ENCODE results near the gene DNLZ.

The DNLZ gene

DNA sequence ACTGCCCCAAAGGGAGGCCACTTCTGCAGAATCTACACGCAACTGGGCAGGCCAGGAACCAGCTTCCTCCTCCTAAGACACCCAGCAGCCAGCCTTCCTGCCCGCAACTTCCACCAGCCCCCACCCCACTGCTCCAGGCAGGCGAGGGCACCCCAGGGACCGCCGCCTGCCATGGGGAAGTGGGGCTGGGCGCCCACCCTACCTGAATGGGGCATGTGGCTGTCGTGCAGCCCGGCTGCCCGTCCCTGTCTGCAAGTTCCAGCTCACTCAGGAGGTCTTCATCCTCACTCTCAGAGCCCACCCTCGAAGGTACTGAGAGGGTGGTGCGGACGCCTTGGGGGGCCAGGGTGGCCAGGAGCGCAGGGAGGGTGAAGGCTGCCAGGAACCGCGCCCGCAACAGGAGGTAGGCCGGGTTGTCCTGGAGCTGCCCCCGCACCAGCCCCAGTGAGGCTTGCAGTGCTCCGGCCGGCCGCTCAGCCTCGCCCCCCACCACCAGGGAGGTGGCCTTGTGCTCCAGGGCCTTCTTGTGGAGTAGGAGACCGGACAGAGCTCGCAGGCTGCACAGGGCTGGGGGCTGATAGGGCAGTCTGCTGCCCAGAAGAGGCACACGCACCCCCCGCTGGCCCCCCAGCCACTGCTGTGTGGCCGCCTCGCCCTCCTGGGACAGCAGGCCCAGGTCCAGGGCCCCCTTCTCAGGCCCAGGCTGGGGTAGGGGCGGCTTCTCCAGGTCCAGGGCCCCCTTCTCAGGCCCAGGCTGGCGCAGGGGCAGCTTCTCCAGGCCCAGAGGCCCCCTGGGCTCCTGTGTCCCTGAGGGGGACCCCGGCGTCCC lies 14.0 kb upstream of the DNLZ start:
- in situ Hi-C loops (cut with MboI; ENCODE audit: low sequenced_read_pairs), result no loop called here

GRCh38 chr9:136376457-136376856 lies 12.9 kb upstream of the DNLZ start:
- in situ Hi-C loops (cut with MboI; ENCODE audit: low sequenced_read_pairs), result no loop called here

DNA sequence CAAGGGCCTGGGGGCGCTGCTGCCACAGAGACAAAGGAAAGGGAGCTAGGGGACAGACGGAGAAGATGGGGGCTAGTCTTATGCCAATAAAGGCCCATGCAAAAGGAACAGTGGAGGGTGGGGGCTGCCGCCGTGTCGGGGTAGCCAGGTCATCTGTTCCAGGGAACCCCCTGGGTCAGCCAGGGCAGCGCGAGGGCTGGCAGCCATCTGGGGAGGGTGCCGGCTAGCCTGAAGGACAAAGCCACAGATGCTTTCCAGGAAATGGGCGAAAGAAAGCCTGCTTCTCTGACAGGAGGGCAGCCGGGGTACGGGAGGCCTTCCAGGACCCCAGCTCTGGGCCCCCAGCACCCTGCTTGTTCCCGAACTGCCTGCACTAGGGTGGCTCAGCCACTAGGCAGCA lies 11.6 kb upstream of the DNLZ start:
- in situ Hi-C loops (cut with MboI; ENCODE audit: low sequenced_read_pairs), result no loop called here

DNA sequence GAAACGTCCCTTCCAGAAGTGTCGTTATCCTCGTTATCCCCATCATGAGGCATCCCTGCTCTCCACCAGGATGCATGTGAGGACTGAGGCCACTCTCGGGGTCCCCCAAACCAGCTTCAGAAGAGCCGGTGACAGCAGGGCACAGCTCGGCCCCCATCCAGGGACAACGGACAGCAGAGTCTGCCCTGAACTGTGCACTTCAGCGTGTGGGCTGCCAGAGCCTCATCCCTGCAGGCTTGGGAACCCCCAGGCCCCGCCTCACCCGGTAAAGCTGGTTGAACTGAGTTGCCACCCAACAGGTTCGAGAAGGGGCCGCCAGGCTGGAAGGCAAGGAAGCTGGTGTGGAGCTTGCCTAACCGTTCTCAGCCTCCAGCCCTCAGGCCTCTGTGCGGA lies 10.6 kb upstream of the DNLZ start:
- in situ Hi-C loops (cut with MboI; ENCODE audit: low sequenced_read_pairs), result no loop called here

DNA sequence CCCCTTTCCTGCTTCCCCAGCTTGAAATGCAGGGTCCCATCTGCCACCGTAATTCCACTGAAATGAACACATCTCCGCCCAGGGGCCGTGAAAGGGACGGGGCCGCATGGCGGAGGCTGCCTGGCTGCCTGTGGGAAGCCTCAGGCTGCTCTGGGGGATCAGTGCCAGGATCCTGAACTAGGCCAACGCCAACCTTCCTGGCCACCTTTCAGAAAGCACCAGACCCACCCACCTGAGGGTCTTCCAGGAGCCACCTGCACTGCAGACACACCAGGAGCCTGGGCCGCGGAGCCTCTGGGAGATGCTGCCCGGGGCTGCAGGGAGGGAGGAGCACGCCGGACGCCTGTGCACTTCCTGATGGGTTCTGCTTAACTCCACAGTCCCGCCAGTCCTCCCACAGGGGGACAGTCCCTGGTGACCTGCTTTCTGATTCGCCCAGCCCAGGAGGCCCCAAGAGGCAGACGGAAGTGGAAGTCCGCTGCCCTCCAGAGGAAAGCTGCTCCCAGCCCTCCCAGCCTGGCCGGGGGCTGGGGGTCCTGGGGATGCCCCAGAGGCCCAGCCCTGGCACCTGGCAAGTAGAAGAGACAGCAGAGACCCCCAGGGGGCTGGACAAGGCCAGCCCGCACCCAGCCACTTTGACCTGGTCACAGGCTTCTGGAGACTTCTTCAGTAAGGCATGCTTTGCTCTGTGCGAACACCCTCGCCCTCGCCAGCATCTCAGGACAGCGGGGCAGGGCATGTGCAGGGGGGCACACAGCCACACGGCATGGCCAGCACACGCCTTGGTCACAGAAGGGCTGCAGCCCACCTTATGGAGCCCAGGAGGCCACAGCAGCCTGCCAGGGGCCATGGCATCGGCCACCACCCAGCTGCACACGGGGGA lies 10.0 kb upstream of the DNLZ start, which contains the start of gene CARD9:
Gene CARD9, minus strand, starts transcription at position 370 of the 883 bp plus-strand sequence. CDS start 1,591 bp downstream, outside the sequence.
- in situ Hi-C loops (cut with MboI; ENCODE audit: low sequenced_read_pairs), result no loop called here

GRCh38 chr9:136372561-136373299 lies 9.2 kb upstream of the DNLZ start:
- in situ Hi-C loops (cut with MboI; ENCODE audit: low sequenced_read_pairs), result no loop called here

- in situ Hi-C loops (cut with MboI; ENCODE audit: low sequenced_read_pairs), result no loop called here
These were observed 8.5 kb upstream of the DNLZ start for GRCh38 chr9:136372006-136372405.

GRCh38 chr9:136371533-136371880 lies 8.0 kb upstream of the DNLZ start:
- in situ Hi-C loops (cut with MboI; ENCODE audit: low sequenced_read_pairs), result no loop called here

- in situ Hi-C loops (cut with MboI; ENCODE audit: low sequenced_read_pairs), result no loop called here
These were observed 7.4 kb upstream of the DNLZ start for GRCh38 chr9:136370687-136371532.

DNA sequence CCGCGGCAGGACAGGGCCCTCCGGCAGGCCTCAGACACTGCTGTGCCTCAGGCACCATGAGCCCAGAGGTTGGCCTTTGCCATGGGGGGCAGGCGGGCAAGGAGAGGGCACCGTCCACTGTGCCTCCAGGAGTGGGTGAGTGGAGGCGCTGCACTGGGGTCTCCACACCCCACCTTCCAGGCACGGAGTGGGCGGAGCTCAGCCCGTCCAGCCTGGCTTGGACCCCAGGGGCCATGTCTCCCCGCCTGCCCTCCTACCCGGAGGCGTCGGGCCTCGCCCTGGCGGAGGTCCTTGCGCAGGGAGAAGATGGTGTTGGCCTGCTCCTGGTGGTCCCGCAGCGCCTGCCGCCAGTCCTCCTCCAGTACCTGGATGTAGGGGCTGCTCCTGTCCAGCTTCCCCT lies 6.5 kb upstream of the DNLZ start:
- in situ Hi-C loops (cut with MboI; ENCODE audit: low sequenced_read_pairs), result no loop called here

DNA sequence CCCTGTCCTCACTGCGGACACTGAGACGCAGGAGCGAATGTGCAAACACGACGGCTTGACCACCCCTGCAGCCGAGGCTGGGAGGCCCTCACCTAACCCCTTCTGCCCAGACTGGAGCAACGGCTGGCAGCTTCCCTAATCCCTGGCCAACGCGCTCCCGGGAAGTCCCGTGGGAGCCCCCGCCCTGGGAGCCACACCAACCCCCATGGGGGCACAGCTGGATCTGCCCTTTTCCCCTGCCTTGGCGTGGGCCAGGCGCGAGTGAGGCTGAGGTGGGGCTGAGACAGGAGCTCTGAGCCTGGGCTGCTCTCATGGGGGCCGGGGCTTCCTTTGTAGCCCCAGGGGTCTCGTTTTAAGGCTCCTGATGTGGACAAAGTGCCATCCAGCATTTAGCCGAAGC lies 4.6 kb upstream of the DNLZ start:
- in situ Hi-C loops (cut with MboI; ENCODE audit: low sequenced_read_pairs), result no loop called here

DNA sequence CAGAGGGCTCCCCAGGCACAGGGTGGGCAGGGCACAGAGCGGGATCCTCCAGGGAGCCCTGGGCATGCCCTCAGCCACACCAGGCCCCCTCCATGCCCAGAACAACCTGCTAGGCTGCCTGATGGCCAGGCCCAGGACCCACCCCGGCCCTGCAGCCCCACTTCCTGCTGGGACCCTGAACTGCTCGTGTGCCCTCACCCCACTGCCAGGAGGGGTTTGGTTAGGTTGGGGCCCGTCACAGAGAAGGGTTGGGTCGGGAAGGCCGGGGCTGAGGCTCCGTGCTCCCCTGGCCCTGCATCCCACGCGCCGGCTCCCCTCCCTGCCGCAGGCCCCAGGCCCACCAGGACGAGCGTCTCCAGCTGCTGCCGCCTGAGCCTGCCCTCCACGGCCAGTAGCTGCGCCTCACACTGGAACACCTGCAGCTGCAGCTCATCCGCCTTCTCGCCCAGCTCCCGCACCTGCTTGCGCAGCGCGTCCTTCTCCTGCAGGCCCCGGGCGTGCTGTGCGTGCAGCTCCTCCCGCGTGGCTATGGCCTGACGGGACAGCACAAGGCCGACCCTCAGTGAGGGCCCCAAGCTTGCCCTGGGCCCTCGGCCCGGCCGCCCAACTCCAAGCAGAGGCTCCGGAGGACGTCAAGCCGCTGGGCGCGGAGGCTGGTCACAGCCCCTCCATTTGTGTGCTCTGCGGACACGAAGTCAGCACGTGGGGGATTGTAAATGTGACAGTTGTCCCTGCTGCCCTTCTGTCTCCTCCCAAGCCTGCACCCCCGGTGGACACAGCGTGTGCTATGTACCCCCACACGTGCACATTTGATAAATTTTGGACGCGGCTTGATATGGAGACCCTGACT lies 4.0 kb upstream of the DNLZ start:
- in situ Hi-C loops (cut with MboI; ENCODE audit: low sequenced_read_pairs), result no loop called here

- in situ Hi-C loops (cut with MboI; ENCODE audit: low sequenced_read_pairs), result no loop called here
These were observed 3.3 kb upstream of the DNLZ start for GRCh38 chr9:136366826-136367225.

DNA sequence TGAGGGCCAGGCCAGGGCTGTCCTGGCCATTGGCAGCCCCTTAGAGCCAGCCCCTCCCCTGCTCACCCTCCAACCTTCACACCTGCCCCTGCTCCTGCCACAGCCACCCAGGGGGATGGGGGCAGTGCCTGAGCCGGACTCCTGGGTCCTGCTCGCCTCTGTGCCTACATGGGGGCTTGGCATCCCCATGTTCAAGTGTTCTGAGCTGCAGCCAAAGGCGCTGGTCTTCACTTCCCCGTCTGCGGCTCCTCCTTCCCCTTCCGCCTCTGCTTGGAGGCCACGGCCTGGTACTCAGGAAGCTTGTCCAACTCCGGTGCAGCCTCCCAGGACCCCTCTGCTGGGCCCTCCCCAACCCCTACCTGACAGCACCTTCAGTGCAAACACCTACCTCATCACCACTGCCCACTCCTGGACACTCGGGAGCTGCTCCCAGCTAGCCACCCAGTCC lies 2.3 kb upstream of the DNLZ start:
- in situ Hi-C loops (cut with MboI; ENCODE audit: low sequenced_read_pairs), result no loop called here

DNA sequence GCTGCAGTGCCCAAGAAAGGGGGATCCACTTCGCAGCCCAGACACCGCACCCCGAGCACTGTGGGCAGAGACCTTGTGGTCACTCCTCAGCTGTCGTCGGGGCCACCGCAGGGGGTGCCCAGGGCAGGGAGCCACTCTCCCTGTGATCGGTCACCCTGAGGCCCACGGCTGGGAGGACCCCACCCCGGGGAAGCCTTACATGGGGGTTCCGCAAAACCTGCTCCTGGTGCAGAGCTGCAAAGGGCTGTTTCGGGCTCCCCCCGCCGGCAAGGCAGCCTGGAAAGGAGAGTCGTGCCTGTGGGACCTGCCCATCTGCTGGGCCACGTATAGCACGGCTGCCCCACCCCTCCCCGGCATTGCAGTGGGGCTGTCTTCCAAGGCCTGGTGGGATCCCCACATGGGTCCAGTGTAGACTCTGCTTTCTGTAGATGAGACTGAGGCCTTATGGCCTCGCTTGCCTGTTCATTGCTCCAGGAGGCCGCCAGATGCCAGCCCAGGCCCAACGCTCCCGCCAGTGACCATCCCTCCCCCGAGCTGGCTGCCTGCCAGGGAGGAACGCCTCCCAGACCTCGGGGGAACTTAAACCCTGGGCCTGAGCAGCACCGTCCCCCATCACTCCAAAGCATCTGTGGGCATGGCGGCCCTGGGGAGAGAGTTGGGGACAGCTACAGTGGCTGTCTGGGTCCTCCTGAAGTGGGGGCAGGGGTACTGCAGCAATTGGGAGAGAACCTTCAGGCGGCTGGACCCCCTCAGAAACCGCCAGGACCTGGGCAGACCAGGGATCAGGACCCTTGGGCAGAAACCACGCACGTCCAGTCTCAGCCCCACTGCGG lies 1.6 kb upstream of the DNLZ start:
- in situ Hi-C loops (cut with MboI; ENCODE audit: low sequenced_read_pairs), result no loop called here

DNA sequence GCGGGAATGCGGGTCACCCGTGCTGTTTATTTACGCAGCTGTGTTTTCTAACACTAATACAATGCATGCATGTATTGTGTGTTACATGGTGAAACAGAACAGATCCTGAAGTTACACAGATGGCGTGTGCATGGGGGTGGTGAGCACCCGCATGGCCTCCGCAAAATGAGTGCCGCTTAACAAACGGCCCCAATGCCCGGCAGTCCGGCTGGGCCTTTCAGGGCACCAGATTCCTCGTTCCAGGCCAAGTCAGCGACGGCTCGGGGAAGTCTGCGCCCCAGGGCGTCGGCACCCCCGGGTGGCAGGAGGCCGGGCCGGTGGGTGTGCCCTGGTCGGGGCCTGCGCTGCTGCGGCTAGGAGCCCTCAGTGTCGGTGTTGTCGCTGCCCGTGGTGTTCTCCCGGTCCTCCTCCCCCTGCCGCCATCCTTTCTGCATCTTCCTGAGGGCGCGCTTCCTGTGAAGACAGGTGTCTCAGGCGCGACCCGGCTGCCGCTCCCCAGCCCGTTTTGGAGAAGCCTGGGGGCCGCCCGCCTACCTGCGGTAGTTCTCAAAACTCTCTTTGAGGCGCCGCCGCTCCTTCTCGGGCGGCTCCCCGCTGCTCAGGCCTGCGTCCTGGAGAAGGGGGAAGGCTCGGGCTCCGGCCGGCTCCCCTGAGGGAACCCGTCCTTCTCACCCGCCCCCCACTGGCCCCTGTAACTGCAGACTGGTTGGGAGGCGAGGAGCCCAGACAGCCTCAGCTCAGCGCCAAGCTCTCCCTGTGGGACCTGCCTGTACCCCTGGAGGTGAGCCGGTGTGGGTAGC lies 605 bp upstream of the DNLZ start:
- in situ Hi-C loops (cut with MboI; ENCODE audit: low sequenced_read_pairs), result no loop called here

GRCh38 chr9:136362450-136362784 lies 1.1 kb downstream of the DNLZ start:
- in situ Hi-C loops (cut with MboI; ENCODE audit: low sequenced_read_pairs), result no loop called here
